Retinal pigment epithelial cell (primary cell): ENCODE measurements around the gene MAP4.
A peak's percentile ranks its signal among the peaks of the same experiment; 100 is the strongest.

Experiments
- DNase-seq: peaks from one replicate; pipeline ENCODE4 v3.0.0-alpha.2; 2010; ENCODE audit warnings: low read depth
- H3K4me3 ChIP-seq: 2 replicates; pipeline ENCODE4 v1.5.1; 2011; ENCODE audit warnings: mild to moderate bottlenecking, low read length, control low read depth, moderate library complexity
- TF ChIP-seq, protein P1 (sequence below): conservative IDR thresholded peaks from 2 replicates; pipeline ENCODE4 v1.5.1; 2011; ENCODE audit warnings: low read depth, low read length, control low read depth, inconsistent platforms

MAP4 gene

DNA sequence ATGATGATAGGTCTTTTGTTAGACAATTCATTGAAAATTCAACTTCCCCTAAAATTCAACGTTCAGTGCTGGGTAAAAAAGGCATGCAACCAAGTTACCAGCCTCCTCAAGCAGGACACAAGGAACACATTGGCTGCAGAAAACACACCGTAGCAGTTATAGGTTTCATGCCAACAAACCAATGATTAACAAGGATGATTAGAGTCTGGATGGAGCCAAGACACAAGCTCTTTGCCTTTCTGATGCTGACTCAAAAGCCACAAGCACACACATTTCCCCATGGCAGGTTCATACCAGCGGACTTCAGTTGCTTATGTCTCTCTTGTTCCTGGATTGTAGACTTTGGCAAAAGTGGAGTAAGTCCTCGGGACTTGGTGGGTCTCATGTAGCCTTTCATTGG is 107.5 kb downstream of the MAP4 start:
- DNase-seq = no peak
- no peak overlapping the region for H3K4me3 ChIP-seq
- TF ChIP-seq, protein P1, sequence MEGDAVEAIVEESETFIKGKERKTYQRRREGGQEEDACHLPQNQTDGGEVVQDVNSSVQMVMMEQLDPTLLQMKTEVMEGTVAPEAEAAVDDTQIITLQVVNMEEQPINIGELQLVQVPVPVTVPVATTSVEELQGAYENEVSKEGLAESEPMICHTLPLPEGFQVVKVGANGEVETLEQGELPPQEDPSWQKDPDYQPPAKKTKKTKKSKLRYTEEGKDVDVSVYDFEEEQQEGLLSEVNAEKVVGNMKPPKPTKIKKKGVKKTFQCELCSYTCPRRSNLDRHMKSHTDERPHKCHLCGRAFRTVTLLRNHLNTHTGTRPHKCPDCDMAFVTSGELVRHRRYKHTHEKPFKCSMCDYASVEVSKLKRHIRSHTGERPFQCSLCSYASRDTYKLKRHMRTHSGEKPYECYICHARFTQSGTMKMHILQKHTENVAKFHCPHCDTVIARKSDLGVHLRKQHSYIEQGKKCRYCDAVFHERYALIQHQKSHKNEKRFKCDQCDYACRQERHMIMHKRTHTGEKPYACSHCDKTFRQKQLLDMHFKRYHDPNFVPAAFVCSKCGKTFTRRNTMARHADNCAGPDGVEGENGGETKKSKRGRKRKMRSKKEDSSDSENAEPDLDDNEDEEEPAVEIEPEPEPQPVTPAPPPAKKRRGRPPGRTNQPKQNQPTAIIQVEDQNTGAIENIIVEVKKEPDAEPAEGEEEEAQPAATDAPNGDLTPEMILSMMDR = no peak

DNA sequence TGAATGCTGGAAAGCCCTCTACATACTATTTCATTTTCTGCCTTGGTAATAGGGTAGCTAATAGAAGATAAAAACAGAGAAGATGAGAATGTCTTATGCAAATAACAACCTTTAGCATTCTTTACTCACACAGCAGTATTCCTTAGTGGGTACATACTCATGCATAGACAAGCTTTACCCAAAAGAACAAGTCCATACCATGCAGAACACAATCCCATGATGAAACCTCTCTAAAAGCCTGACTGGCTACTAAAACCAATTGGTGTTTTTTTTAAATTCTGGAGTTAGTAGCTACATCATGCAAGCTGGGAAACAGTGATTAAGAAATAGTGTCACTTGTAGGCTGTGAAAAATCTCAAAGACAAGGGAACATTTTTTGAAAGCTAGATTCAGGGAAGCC is 108.4 kb downstream of the MAP4 start:
- no peak overlapping the region for H3K4me3 ChIP-seq
- TF ChIP-seq, protein P1 = no peak
- DNase-seq = no peak

DNA sequence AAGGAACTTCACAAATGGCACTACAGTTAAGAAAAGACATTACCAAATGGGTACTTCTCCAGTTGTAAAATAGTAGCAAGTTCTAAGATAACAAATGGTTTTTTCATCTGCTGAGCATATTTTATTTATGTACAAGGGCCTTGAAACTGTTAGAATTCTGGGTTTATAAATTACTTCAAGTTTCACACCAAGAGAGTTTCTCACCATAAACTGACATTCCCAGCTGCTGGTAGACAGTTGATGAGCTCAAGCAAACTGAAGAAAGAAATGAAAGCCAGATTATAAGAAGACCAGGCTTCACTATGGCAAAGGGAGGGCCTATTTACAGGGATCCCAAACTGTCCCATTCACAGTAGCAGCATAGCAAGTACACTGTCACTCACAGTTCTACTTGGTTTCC is 113.5 kb downstream of the MAP4 start:
- H3K4me3 ChIP-seq = no peak overlapping the region
- TF ChIP-seq, protein P1 = no peak
- no peak for DNase-seq

DNA sequence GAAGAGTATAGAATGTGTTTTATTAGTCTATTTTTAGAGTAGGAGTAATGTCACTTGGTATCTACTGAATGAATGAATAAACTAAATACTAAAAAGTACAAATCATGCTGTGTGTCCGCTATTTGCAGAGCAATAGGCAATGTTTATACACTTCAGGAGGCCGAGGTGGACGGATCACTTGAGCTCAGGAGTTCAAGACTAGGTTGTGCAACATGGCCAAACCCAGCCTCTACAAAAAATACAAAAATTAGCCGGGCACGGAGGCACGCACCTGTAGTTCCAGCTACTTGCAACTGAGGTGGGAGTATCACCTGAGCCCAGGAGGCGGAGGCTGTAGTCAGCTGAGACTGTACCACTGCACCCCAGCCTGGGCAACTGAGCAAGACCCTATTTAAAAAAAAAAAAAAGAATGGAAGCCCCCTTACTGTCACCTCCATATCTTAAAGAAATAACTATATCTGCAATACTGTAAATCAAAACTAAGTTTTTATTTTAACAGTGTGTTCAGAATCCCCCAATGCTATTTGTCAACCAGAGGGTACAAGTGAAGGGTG is 114.9 kb downstream of the MAP4 start:
- DNase-seq = no peak
- TF ChIP-seq, protein P1 = no peak
- H3K4me3 ChIP-seq = no peak overlapping the region

DNA sequence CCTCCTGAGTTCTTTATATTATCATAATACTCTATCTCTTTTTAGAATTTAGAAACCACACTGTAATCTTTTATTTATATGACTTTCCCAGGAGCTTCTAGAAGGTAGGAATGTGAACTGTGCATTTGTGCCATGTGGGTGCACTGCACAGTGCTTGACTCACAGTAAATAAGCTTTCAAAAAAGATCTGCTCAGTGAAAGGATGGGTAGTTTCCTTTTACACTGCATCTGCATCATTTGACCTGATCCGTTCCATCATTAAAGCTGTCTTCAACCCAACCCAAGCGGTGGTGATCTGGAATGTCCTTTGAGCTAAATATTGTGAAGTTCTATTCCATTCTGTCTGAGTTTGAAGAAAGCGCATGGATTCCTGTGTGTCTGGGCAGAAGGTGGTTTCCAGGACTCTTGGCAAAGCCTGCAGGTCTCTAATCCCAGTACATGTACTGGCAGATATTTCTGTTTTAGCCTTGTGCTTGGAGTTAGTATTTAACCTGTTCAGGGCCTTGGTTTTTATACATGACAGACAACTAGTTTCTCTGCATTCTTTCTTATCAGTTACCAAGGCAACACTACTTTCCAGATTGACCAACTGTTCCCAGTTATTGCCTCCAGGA is 116.6 kb downstream of the MAP4 start:
- peak; percentile 46 for DNase-seq
- TF ChIP-seq, protein P1 = no peak

DNA sequence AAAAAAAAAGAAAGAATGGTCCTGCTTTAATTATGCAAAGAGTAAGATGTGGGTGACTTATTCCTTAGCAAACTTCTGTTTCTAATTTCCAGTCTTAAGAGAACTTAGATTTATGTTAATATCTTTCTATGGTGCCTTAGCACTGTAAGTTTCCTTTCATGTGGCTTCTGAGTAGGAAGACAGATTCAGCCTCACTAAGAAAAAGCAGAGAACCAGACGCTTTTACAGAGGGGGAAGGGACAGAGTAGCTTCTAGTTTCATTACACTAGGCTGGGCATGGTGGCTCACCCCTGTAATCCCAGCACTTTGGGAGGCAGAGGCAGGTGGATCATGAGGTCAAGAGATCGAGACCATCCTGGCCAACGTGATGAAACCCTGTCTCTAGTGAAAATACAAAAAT is 118.3 kb downstream of the MAP4 start:
- TF ChIP-seq, protein P1 = no peak
- no peak overlapping the region for H3K4me3 ChIP-seq
- no peak for DNase-seq

More for the DNA sequence above, 116.6 kb downstream of the MAP4 start:
- no peak overlapping the region for H3K4me3 ChIP-seq

DNA sequence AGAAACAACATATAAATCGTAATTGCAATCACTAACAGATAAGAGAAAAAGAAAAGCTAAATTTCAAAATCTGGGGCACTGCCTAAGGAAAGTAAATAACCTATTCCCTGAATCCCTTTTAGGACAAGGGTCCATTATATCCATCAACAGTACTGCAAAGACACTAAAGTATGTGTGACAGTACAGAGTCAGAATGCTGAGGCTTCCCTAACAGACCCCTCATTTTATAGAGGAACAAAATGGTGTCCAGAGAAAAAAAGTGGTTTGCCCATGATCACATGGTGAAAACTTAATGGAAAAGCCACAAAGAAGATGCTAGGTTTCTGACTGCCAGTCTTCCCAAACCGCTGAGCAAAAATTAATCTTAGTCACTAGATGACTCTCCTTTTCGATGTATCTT is 119.5 kb downstream of the MAP4 start:
- no peak overlapping the region for H3K4me3 ChIP-seq
- TF ChIP-seq, protein P1 = no peak
- DNase-seq = no peak
